HepG2 (cell line): ENCODE results near the gene SPACA4. TPM values are rescaled to one million over a fixed set of nuclear protein-coding genes. Genes with fewer than 3 reads are reported as not detected.

Source experiments
- ATAD3A ChIP-seq: sonication (generic); formaldehyde crosslinking; IDR thresholded peaks from 2 replicates; pipeline ENCODE4 v1.4.0; 2020; ENCODE audit warnings: missing genetic modification reagents
- ATM ChIP-seq: fragments of 450-650 bp; IDR thresholded peaks from 2 replicates; pipeline ENCODE4 v1.7.1; 2017; ENCODE audit warnings: mild to moderate bottlenecking, borderline replicate concordance
- BCL3 ChIP-seq: sonication (generic); formaldehyde crosslinking; IDR thresholded peaks from 2 replicates; pipeline ENCODE4 v1.5.1; 2020; ENCODE audit warnings: mild to moderate bottlenecking, missing genetic modification reagents, moderate library complexity
- CBFB ChIP-seq: sonication (generic); formaldehyde crosslinking; IDR thresholded peaks from 2 replicates; pipeline ENCODE4 v1.4.0; 2020; ENCODE audit warnings: missing genetic modification reagents
- CBX5 ChIP-seq: sonication (generic); formaldehyde crosslinking; IDR thresholded peaks from 2 replicates; pipeline ENCODE4 v1.4.0; 2020; ENCODE audit warnings: missing genetic modification reagents, borderline replicate concordance
- CHD2 ChIP-seq: IDR thresholded peaks from 2 replicates; pipeline ENCODE4 v1.6.1; 2011; ENCODE audit warnings: low read depth, low read length, improper control_type of control experiment
- FOSL2 ChIP-seq: sonication (generic); formaldehyde crosslinking; IDR thresholded peaks from 2 replicates; pipeline ENCODE4 v1.4.0; 2020; ENCODE audit warnings: missing genetic modification reagents
- FOXO1 ChIP-seq: sonication (generic); formaldehyde crosslinking; IDR thresholded peaks from 2 replicates; pipeline ENCODE4 v1.4.0; 2020; ENCODE audit warnings: missing genetic modification reagents
- NAIF1 ChIP-seq: sonication (generic); formaldehyde crosslinking; IDR thresholded peaks from 2 replicates; pipeline ENCODE4 v1.5.0; 2020; ENCODE audit warnings: mild to moderate bottlenecking, missing genetic modification reagents, borderline replicate concordance
- NCOA1 ChIP-seq: sonication (generic); formaldehyde crosslinking; IDR thresholded peaks from 2 replicates; pipeline ENCODE4 v1.9.0; 2021; ENCODE audit warnings: missing genetic modification reagents
- NFE2 ChIP-seq: sonication (generic); formaldehyde crosslinking; IDR thresholded peaks from 2 replicates; pipeline ENCODE4 v1.4.0; 2020; ENCODE audit warnings: missing genetic modification reagents
- PBX3 ChIP-seq: sonication (generic); formaldehyde crosslinking; IDR thresholded peaks from 2 replicates; pipeline ENCODE4 v1.8.1; 2023; ENCODE audit warnings: missing genetic modification reagents, inconsistent platforms, borderline replicate concordance
- PPARG ChIP-seq: conservative IDR thresholded peaks from 2 replicates; pipeline ENCODE4 v1.6.1; 2016; ENCODE audit warnings: missing biosample characterization, missing genetic modification reagents
- RBAK ChIP-seq: sonication (generic); formaldehyde crosslinking; IDR thresholded peaks from 2 replicates; pipeline ENCODE4 v1.5.1; 2020; ENCODE audit warnings: mild to moderate bottlenecking, missing genetic modification reagents
- SSRP1 ChIP-seq: IDR thresholded peaks from 2 replicates; pipeline ENCODE4 v1.6.1; 2016; ENCODE audit warnings: control low read depth
- SUZ12 ChIP-seq: fragments of 150-350 bp; IDR thresholded peaks from 2 replicates; pipeline ENCODE4 v1.6.1; 2014; ENCODE audit warnings: low read depth, low read length
- TCF7 ChIP-seq: sonication (generic); IDR thresholded peaks from 2 replicates; pipeline ENCODE4 v1.6.1; 2016; ENCODE audit warnings: antibody characterized with exemption, low read depth
- TOE1 ChIP-seq: sonication (generic); formaldehyde crosslinking; IDR thresholded peaks from 2 replicates; pipeline ENCODE4 v1.4.0; 2020; ENCODE audit warnings: mild to moderate bottlenecking, missing genetic modification reagents
- YEATS2 ChIP-seq: sonication (generic); formaldehyde crosslinking; IDR thresholded peaks from 2 replicates; pipeline ENCODE4 v1.4.0; 2020; ENCODE audit warnings: missing genetic modification reagents, borderline replicate concordance
- ZBTB46 ChIP-seq: sonication (generic); formaldehyde crosslinking; IDR thresholded peaks from 2 replicates; pipeline ENCODE4 v1.4.0; 2020; ENCODE audit warnings: mild to moderate bottlenecking, missing genetic modification reagents, borderline replicate concordance
- ZNF253 ChIP-seq: sonication (generic); formaldehyde crosslinking; IDR thresholded peaks from 2 replicates; pipeline ENCODE4 v1.8.0; 2022; ENCODE audit warnings: mild to moderate bottlenecking, missing genetic modification reagents, borderline replicate concordance
- ZNF256 ChIP-seq: sonication (generic); formaldehyde crosslinking; conservative IDR thresholded peaks from 2 replicates; pipeline ENCODE4 v1.4.0; 2020; ENCODE audit warnings: missing genetic modification reagents
- ZNF264 ChIP-seq: sonication (generic); formaldehyde crosslinking; IDR thresholded peaks from 2 replicates; pipeline ENCODE4 v1.4.0; 2020; ENCODE audit warnings: missing genetic modification reagents
- ZNF30 ChIP-seq: sonication (generic); formaldehyde crosslinking; IDR thresholded peaks from 2 replicates; pipeline ENCODE4 v1.5.0; 2020; ENCODE audit warnings: mild to moderate bottlenecking, missing genetic modification reagents
- ZNF562 ChIP-seq: sonication (generic); formaldehyde crosslinking; IDR thresholded peaks from 2 replicates; pipeline ENCODE4 v1.8.0; 2022; ENCODE audit warnings: missing genetic modification reagents, borderline replicate concordance
- ZNF569 ChIP-seq: sonication (generic); formaldehyde crosslinking; IDR thresholded peaks from 2 replicates; pipeline ENCODE4 v1.5.0; 2020; ENCODE audit warnings: mild to moderate bottlenecking, missing genetic modification reagents, moderate library complexity, borderline replicate concordance
- ZNF724P ChIP-seq: sonication (generic); formaldehyde crosslinking; IDR thresholded peaks from 2 replicates; pipeline ENCODE4 v1.8.0; 2022; ENCODE audit warnings: missing genetic modification reagents, borderline replicate concordance
- ZNF839 ChIP-seq: sonication (generic); formaldehyde crosslinking; IDR thresholded peaks from 2 replicates; pipeline ENCODE4 v1.4.0; 2020; ENCODE audit warnings: missing genetic modification reagents, mild to moderate bottlenecking, borderline replicate concordance
- polyA plus RNA-seq, 8 experiments: library from polyadenylated mRNA; depleted of rRNA in 3 of 8; stranded (reverse) in 7 of 8; unstranded in 1 of 8; fragments of >200 nt; fragmentation: Illumina TruSeq in 4 of 8; extraction: Trizol in 4 of 8; gene quantifications; 2 replicates each; pipeline versions ENCODE4 v1.2.1 to v1.2.3, GENCODE V29; 2011 to 2016; ENCODE audit warnings: low read depth in 4 of 8, missing spikeins in 1 of 8, mixed read lengths in 1 of 8; ENCODE audit not compliant: insufficient read depth in 1 of 8
- total RNA-seq, 5 experiments: library from RNA; depleted of rRNA; stranded (reverse); fragments of >200 nt; fragmentation: Illumina TruSeq; extraction: Trizol; gene quantifications; 2 replicates each; pipeline ENCODE4 v1.2.3, GENCODE V29; 2016; ENCODE audit warnings: low read depth in 1 of 5

The SPACA4 gene
- total and polyA plus RNA-seq, 2 of the 13 experiments (the other 11 are each of a cell fraction or from before 2014, with no cell fraction given), result not detected

GRCh38 chr19:48637449-48637947 lies 31.0 kb downstream of the SPACA4 start (continued):
- peak; percentile 58; the same call in 1 of the 2 replicates for TF ChIP-seq PPARG (CRISPR knock-in tag)
- no peak for TF ChIP-seq NFE2 (CRISPR knock-in tag)
- peak; percentile 78 for TF ChIP-seq ZNF724P (CRISPR knock-in tag)
- no peak for TF ChIP-seq CHD2
- TF ChIP-seq TCF7, result no peak
- TF ChIP-seq ZNF264 (CRISPR knock-in tag), result 0 out of 2 replicates have a peak, but pooled peaks have one; percentile 13
- TF ChIP-seq ZNF569 (CRISPR knock-in tag), result 0 out of 2 replicates have a peak, but pooled peaks have one; percentile 57
- peak; percentile 90 for TF ChIP-seq BCL3 (CRISPR knock-in tag)
- TF ChIP-seq ATAD3A (CRISPR knock-in tag), result 0 out of 2 replicates have a peak, but pooled peaks have one; percentile 35
- TF ChIP-seq TOE1 (CRISPR knock-in tag), result peak; percentile 24; the same call in 1 of the 2 replicates
- TF ChIP-seq SUZ12, result no peak
- 0 out of 2 replicates have a peak, but pooled peaks have one; percentile 35 for TF ChIP-seq RBAK (CRISPR knock-in tag)
- TF ChIP-seq NCOA1 (CRISPR knock-in tag), result no peak
- no peak for TF ChIP-seq SSRP1 (CRISPR knock-in tag)
- TF ChIP-seq ZNF839 (CRISPR knock-in tag), result peak; percentile 85; the same call in 1 of the 2 replicates
- no peak for TF ChIP-seq PBX3 (CRISPR knock-in tag)
- no peak for TF ChIP-seq FOXO1 (CRISPR knock-in tag)
- TF ChIP-seq ZNF256 (CRISPR knock-in tag), result no peak
- no peak for TF ChIP-seq CBFB (CRISPR knock-in tag)
- no peak for TF ChIP-seq ATM
- TF ChIP-seq FOSL2, result no peak
- peak; percentile 77; the same call in 1 of the 2 replicates for TF ChIP-seq ZNF562 (CRISPR knock-in tag)
- no peak for TF ChIP-seq ZNF253
- TF ChIP-seq ZNF30 (CRISPR knock-in tag), result no peak
- no peak for TF ChIP-seq ZBTB46 (CRISPR knock-in tag)
- peak; percentile 35; the same call in 1 of the 2 replicates for TF ChIP-seq YEATS2 (CRISPR knock-in tag)
- TF ChIP-seq CBX5 (CRISPR knock-in tag), result no peak
- peak; percentile 54; the same call in 1 of the 2 replicates for TF ChIP-seq NAIF1 (CRISPR knock-in tag)
